Right lobe of liver (tissue), 4 donors: Measurements from ENCODE around the gene ZNF385B.

Experiments used
- CTCF ChIP-seq, 4 donors: fragments of 200-600 bp in 3 of 4; fragments of 450-650 bp in 1 of 4; IDR thresholded peaks; one replicate each; pipeline versions ENCODE4 v1.5.1 to v1.8.0; 2016 to 2022; ENCODE audit warnings: antibody characterized with exemption in 4 of 4, mild to moderate bottlenecking in 2 of 4
- POLR2A ChIP-seq: fragments of 450-650 bp; IDR thresholded peaks from one replicate; pipeline ENCODE4 v1.6.1; 2017; ENCODE audit warnings: antibody characterized with exemption, mild to moderate bottlenecking
- donor health status: DM: no; HTN: no; CAD: no.
- donor health status: DM: no; HTN: no; CAD: no.
- donor health status: DM: no; HTN: yes; CAD: no.

GRCh38 chr2:179588486-179589145 lies 272.8 kb downstream of the ZNF385B start:
- TF ChIP-seq CTCF (IDR thresholded peaks at IDR 0.05) (no peak), POLR2A (no peak)
